OCI-LY7 (cell line): ENCODE results near the gene PTPN13.

ENCODE experiments used
- CTCF ChIP-seq: fragments of 200-600 bp; sonication (generic); conservative IDR thresholded peaks from 2 replicates; pipeline ENCODE4 v1.5.1; 2014; ENCODE audit warnings: mild to moderate bottlenecking, antibody characterized with exemption, low read length, moderate library complexity, mixed read lengths
- EZH2phosphoT487 ChIP-seq: fragments of 200-600 bp; sonication (generic); IDR thresholded peaks from 2 replicates; pipeline ENCODE4 v1.6.1; 2018; ENCODE audit warnings: low read depth, borderline replicate concordance, mild to moderate bottlenecking, mixed run types, antibody characterized with exemption, low read length, moderate library complexity, mixed read lengths

GRCh38 chr4:86595426-86595805, 1.3 kb downstream of the PTPN13 start:
- TF ChIP-seq CTCF (no peak), EZH2phosphoT487 (no peak)
